Globus pallidus (tissue), 1 donor: ENCODE results near the gene ADAMTS9.
"Not testable (repeated sequence)": the region's sequence is repeated elsewhere in the genome, so short reads cannot be mapped to it uniquely, and the experiment has no call there.

ENCODE experiments used
- DNase-seq: peaks from one replicate; pipeline ENCODE4 v3.0.0-alpha.2; 2015; ENCODE audit warnings: low spot score

The ADAMTS9 gene

GRCh38 chr3:64571982-64572381 is 115.8 kb downstream of the ADAMTS9 start:
- DNase-seq = peak; percentile 16

GRCh38 chr3:64568895-64569517 is 118.8 kb downstream of the ADAMTS9 start:
- no peak for DNase-seq

GRCh38 chr3:64566859-64567258 is 120.9 kb downstream of the ADAMTS9 start:
- no peak for DNase-seq

GRCh38 chr3:64563751-64564150 is 124.0 kb downstream of the ADAMTS9 start:
- no peak for DNase-seq

GRCh38 chr3:64561868-64562267 is 125.9 kb downstream of the ADAMTS9 start:
- no peak for DNase-seq

- no peak for DNase-seq
These were observed 126.4 kb downstream of the ADAMTS9 start for GRCh38 chr3:64561325-64561843.

- no peak for DNase-seq
These were observed 127.0 kb downstream of the ADAMTS9 start for GRCh38 chr3:64560791-64561190.

GRCh38 chr3:64559588-64559987 is 128.2 kb downstream of the ADAMTS9 start:
- DNase-seq = no peak

GRCh38 chr3:64556046-64556445 is 131.8 kb downstream of the ADAMTS9 start:
- DNase-seq = no peak

- DNase-seq = no peak
These were observed 132.4 kb downstream of the ADAMTS9 start for GRCh38 chr3:64555351-64555750.

GRCh38 chr3:64554096-64554920 is 133.5 kb downstream of the ADAMTS9 start:
- DNase-seq = no peak

- no peak for DNase-seq
These were observed 134.8 kb downstream of the ADAMTS9 start for GRCh38 chr3:64552966-64553365.

- DNase-seq = no peak
These were observed 135.6 kb downstream of the ADAMTS9 start for GRCh38 chr3:64552160-64552559.

- no peak for DNase-seq
These were observed 136.1 kb downstream of the ADAMTS9 start for GRCh38 chr3:64551697-64552096.

GRCh38 chr3:64550745-64551144 is 137.1 kb downstream of the ADAMTS9 start:
- DNase-seq = no peak

GRCh38 chr3:64549869-64550268 is 137.9 kb downstream of the ADAMTS9 start:
- no peak for DNase-seq

GRCh38 chr3:64548200-64548889 is 139.5 kb downstream of the ADAMTS9 start:
- peak; percentile 20 for DNase-seq

GRCh38 chr3:64546856-64547255 is 140.9 kb downstream of the ADAMTS9 start:
- no peak for DNase-seq

- not testable (repeated sequence) for DNase-seq
These were observed 142.6 kb downstream of the ADAMTS9 start for GRCh38 chr3:64545239-64545638.

GRCh38 chr3:64541803-64542202 is 146.0 kb downstream of the ADAMTS9 start:
- no peak for DNase-seq

GRCh38 chr3:64539451-64540196 is 148.2 kb downstream of the ADAMTS9 start:
- DNase-seq = no peak

GRCh38 chr3:64536166-64536565 is 151.6 kb downstream of the ADAMTS9 start:
- no peak for DNase-seq
